GM12872 (cell line): Measurements from ENCODE around the gene GPR42.

Source experiments
- CTCF ChIP-seq: IDR thresholded peaks from 3 replicates; pipeline ENCODE4 v1.5.1; 2011; ENCODE audit warnings: low read depth, mild to moderate bottlenecking, low read length, moderate library complexity; ENCODE audit not compliant: insufficient read depth

The GPR42 gene

GRCh38 chr19:35419046-35419445, 48.2 kb downstream of the GPR42 start:
- no peak for TF ChIP-seq CTCF

- TF ChIP-seq CTCF: no peak
Measured at GRCh38 chr19:35419805-35420204, 48.9 kb downstream of the GPR42 start.

- TF ChIP-seq CTCF: no peak
Measured at GRCh38 chr19:35421362-35421761, 50.5 kb downstream of the GPR42 start.
